GM19025 (cell line): Measurements from ENCODE around the gene CDC14B.
"Not testable (repeated sequence)": the region's sequence is repeated elsewhere in the genome, so short reads cannot be mapped to it uniquely, and the experiment has no call there.

Experiments
- ATAC-seq: cut with Tn5 transposase; IDR thresholded peaks from one replicate; pipeline ENCODE4 v1.9.1; 2021; ENCODE audit warnings: mild to moderate bottlenecking, low read depth, moderate library complexity; ENCODE audit not compliant: unreplicated experiment

CDC14B gene

GRCh38 chr9:96553070-96553469, 66.6 kb downstream of the CDC14B start:
- ATAC-seq, result no peak

GRCh38 chr9:96551403-96551802, 68.2 kb downstream of the CDC14B start:
- no peak for ATAC-seq

- ATAC-seq, result no peak
Measured at GRCh38 chr9:96550659-96551058, 69.0 kb downstream of the CDC14B start.

GRCh38 chr9:96543131-96543530, 76.5 kb downstream of the CDC14B start:
- ATAC-seq, result not testable (repeated sequence)

GRCh38 chr9:96540106-96540505, 79.5 kb downstream of the CDC14B start:
- no peak for ATAC-seq

GRCh38 chr9:96532173-96532572, 87.5 kb downstream of the CDC14B start:
- ATAC-seq, result no peak

GRCh38 chr9:96524764-96525163, 94.9 kb downstream of the CDC14B start:
- ATAC-seq, result no peak

GRCh38 chr9:96524045-96524444, 95.6 kb downstream of the CDC14B start:
- ATAC-seq, result no peak

- ATAC-seq, result no peak
Measured at GRCh38 chr9:96523374-96523773, 96.3 kb downstream of the CDC14B start.

- no peak for ATAC-seq
Measured at GRCh38 chr9:96522366-96522765, 97.3 kb downstream of the CDC14B start.

GRCh38 chr9:96519787-96520186, 99.9 kb downstream of the CDC14B start:
- ATAC-seq, result no peak

- no peak for ATAC-seq
Measured at GRCh38 chr9:96519095-96519494, 100.5 kb downstream of the CDC14B start.

- ATAC-seq, result no peak
Measured at GRCh38 chr9:96515621-96516470, 103.8 kb downstream of the CDC14B start.

GRCh38 chr9:96514800-96515158, 104.9 kb downstream of the CDC14B start:
- no peak for ATAC-seq

GRCh38 chr9:96514108-96514799, 105.4 kb downstream of the CDC14B start:
- ATAC-seq, result no peak

GRCh38 chr9:96513622-96514021, 106.0 kb downstream of the CDC14B start:
- no peak for ATAC-seq

GRCh38 chr9:96512240-96512639, 107.4 kb downstream of the CDC14B start:
- no peak for ATAC-seq

GRCh38 chr9:96510258-96510657, 109.4 kb downstream of the CDC14B start:
- no peak for ATAC-seq

GRCh38 chr9:96509848-96510247, 109.8 kb downstream of the CDC14B start:
- ATAC-seq, result no peak

- no peak for ATAC-seq
Measured at GRCh38 chr9:96509026-96509425, 110.6 kb downstream of the CDC14B start.

GRCh38 chr9:96508227-96508940, 111.3 kb downstream of the CDC14B start:
- no peak for ATAC-seq
